Neural progenitor cell (in vitro differentiated cells): ENCODE results near the gene SLC22A5. TPM values are rescaled to one million over a fixed set of nuclear protein-coding genes. Genes with fewer than 3 reads are reported as not detected.

ENCODE experiments used
- DNase-seq: peaks from one replicate; pipeline ENCODE4 v3.0.0-alpha.2; 2016; ENCODE audit warnings: low spot score
- H2AFZ ChIP-seq: fragments of 200-600 bp; sonication (generic); replicated peaks from 2 replicates; pipeline ENCODE4 v1.6.1; 2016; ENCODE audit warnings: antibody characterized with exemption
- H3F3A ChIP-seq: fragments of 200-600 bp; sonication (generic); 2 replicates; pipeline ENCODE4 v1.6.1; 2016; ENCODE audit warnings: antibody characterized with exemption, low read depth
- H3K27ac ChIP-seq: fragments of 200-600 bp; sonication (generic); 2 replicates; pipeline ENCODE4 v1.5.1; 2016; ENCODE audit warnings: mild to moderate bottlenecking
- H3K27me3 ChIP-seq: fragments of 200-600 bp; sonication (generic); 2 replicates; pipeline ENCODE4 v1.6.1; 2016; ENCODE audit warnings: mild to moderate bottlenecking, moderate library complexity
- H3K36me3 ChIP-seq: fragments of 200-600 bp; sonication (generic); 2 replicates; pipeline ENCODE4 v1.5.1; 2016
- H3K4me1 ChIP-seq: fragments of 200-600 bp; sonication (generic); 2 replicates; pipeline ENCODE4 v1.6.1; 2016; ENCODE audit warnings: mixed run types
- H3K4me2 ChIP-seq: fragments of 200-600 bp; sonication (generic); 2 replicates; pipeline ENCODE4 v1.6.1; 2016
- H3K4me3 ChIP-seq: fragments of 200-600 bp; sonication (generic); 2 replicates; pipeline ENCODE4 v1.5.1; 2016
- H3K79me2 ChIP-seq: fragments of 200-600 bp; sonication (generic); 2 replicates; pipeline ENCODE4 v1.6.1; 2016; ENCODE audit warnings: low read depth
- H3K9ac ChIP-seq: fragments of 200-600 bp; sonication (generic); 2 replicates; pipeline ENCODE4 v1.6.1; 2016
- H3K9me3 ChIP-seq: fragments of 200-600 bp; sonication (generic); 2 replicates; pipeline ENCODE4 v1.5.1; 2016; ENCODE audit warnings: low read depth
- H4K20me1 ChIP-seq: fragments of 200-600 bp; sonication (generic); 2 replicates; pipeline ENCODE4 v1.6.1; 2016; ENCODE audit warnings: low read depth
- H3K27ac Mint-ChIP-seq: 3 replicates; pipeline ENCODE4 v1.8.0; 2021; ENCODE audit warnings: mixed read lengths
- H3K27me3 Mint-ChIP-seq: 2 replicates; pipeline ENCODE4 v1.8.0; 2022; ENCODE audit warnings: low read depth, mild to moderate bottlenecking, inconsistent platforms, moderate library complexity, mixed read lengths; ENCODE audit not compliant: insufficient read depth
- H3K36me3 Mint-ChIP-seq: 3 replicates; pipeline ENCODE4 v1.8.0; 2021; ENCODE audit warnings: mixed read lengths
- H3K4me1 Mint-ChIP-seq: 3 replicates; pipeline ENCODE4 v1.8.0; 2021; ENCODE audit warnings: mixed read lengths
- H3K4me3 Mint-ChIP-seq: 3 replicates; pipeline ENCODE4 v1.8.0; 2021; ENCODE audit warnings: mild to moderate bottlenecking, moderate library complexity, mixed read lengths
- H3K9me3 Mint-ChIP-seq: 3 replicates; pipeline ENCODE4 v1.8.0; 2020; ENCODE audit warnings: mixed read lengths
- EZH2 ChIP-seq: fragments of 200-600 bp; sonication (generic); IDR thresholded peaks from 2 replicates; pipeline ENCODE4 v1.6.1; 2017; ENCODE audit warnings: antibody characterized with exemption, mild to moderate bottlenecking, moderate library complexity
- EZH2phosphoT487 ChIP-seq: fragments of 200-600 bp; sonication (generic); IDR thresholded peaks from 2 replicates; pipeline ENCODE4 v1.6.1; 2017; ENCODE audit warnings: antibody characterized with exemption
- total RNA-seq: library from RNA; depleted of rRNA; stranded (reverse); fragments of >200 nt; gene quantifications from 2 replicates; pipeline ENCODE4 v1.2.3, GENCODE V29; 2015; ENCODE audit warnings: low replicate concordance
- TF ChIP-seq, protein P1 (sequence below): fragments of 200-600 bp; sonication (generic); IDR thresholded peaks from 2 replicates; pipeline ENCODE4 v1.5.1; 2017; ENCODE audit warnings: antibody characterized with exemption, mild to moderate bottlenecking

The SLC22A5 gene
- total RNA-seq, 1 donor from 2014 or later = 3.1 TPM

DNA sequence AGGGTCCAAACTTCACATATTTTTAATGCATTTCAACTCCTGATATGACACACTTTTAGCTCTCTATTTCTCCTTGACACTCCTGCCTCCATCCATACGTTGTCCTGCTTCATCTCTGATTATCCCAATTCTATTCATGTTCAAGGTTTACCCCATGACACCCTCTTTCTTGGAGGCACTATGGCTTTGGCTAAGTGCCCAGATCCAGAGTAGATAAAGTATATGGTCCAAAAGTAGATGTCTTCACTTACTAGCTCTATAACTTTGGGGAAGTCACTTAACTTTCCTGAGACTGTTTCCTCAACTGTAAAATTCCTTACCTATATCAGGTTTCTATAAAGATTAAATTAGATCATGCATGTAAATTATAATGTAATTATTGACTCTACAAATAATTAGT, 36.1 kb downstream of the SLC22A5 start:
- Histone ChIP-seq H3K36me3 (no peaks in the 10 kb centered on the region), H3K4me1 (peaks cover 4% of the 10 kb centered on the region), H3K79me2 (no peaks in the 10 kb centered on the region), H3K27me3 (peaks cover 9% of the 10 kb centered on the region), H3F3A (peaks cover 14% of the 10 kb centered on the region), H3K9me3 (no peaks in the 10 kb centered on the region), H2AFZ (no peak overlapping the region), H3K4me2 (no peak overlapping the region), H3K4me3 (no peak overlapping the region), H3K9ac (no peak overlapping the region), H4K20me1 (no peaks in the 10 kb centered on the region), H3K27ac (no peak overlapping the region)
- peaks cover 5% of the 10 kb centered on the region for H3K27me3 Mint-ChIP-seq
- H3K4me1 Mint-ChIP-seq = no peaks in the 10 kb centered on the region
- H3K36me3 Mint-ChIP-seq = no peaks in the 10 kb centered on the region
- no peak for TF ChIP-seq EZH2phosphoT487
- H3K9me3 Mint-ChIP-seq = peaks cover 10% of the 10 kb centered on the region
- H3K27ac Mint-ChIP-seq = no peak overlapping the region
- H3K4me3 Mint-ChIP-seq = no peak overlapping the region
- no peak for DNase-seq

DNA sequence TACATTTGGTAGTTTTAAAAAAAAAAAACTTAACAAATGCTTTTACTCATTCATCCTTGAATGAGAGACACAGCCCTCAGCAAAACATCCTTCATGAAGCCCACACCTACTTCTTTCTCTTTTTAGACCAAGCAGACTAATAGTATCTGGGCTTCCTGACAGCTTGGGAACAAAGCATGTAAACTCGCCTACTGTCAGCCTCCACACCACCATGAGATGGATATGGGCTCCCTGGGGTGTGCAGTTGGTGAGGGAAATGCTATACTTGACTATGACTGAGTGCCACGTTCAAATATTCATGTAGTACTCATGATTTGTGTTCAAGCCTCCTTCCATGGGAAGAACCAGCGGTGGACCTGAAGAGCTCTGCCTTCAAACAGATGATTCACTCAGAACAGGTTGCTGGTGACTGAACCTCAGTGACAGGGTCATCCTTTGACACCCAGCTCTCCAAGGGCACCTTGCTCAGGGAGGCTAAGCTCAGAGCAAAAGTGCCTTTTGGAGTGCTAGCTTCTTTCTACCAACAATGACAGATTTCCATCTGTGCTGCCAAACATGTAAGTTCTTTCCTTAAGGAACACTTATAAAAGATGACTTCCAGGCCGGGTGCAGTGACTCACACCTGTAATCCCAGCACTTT, 36.8 kb downstream of the SLC22A5 start:
- peaks cover 19% of the 10 kb centered on the region for H3F3A ChIP-seq
- no peak overlapping the region for H3K4me3 ChIP-seq
- no peak overlapping the region for H3K4me2 ChIP-seq
- Mint-ChIP-seq H3K27ac (no peak overlapping the region), H3K27me3 (peaks cover 5% of the 10 kb centered on the region), H3K4me3 (no peak overlapping the region), H3K9me3 (peaks cover 10% of the 10 kb centered on the region), H3K4me1 (peaks cover 1% of the 10 kb centered on the region), H3K36me3 (no peaks in the 10 kb centered on the region)
- no peak for DNase-seq
- TF ChIP-seq EZH2 = no peak
- no peak for TF ChIP-seq EZH2phosphoT487
- TF ChIP-seq, protein P1, sequence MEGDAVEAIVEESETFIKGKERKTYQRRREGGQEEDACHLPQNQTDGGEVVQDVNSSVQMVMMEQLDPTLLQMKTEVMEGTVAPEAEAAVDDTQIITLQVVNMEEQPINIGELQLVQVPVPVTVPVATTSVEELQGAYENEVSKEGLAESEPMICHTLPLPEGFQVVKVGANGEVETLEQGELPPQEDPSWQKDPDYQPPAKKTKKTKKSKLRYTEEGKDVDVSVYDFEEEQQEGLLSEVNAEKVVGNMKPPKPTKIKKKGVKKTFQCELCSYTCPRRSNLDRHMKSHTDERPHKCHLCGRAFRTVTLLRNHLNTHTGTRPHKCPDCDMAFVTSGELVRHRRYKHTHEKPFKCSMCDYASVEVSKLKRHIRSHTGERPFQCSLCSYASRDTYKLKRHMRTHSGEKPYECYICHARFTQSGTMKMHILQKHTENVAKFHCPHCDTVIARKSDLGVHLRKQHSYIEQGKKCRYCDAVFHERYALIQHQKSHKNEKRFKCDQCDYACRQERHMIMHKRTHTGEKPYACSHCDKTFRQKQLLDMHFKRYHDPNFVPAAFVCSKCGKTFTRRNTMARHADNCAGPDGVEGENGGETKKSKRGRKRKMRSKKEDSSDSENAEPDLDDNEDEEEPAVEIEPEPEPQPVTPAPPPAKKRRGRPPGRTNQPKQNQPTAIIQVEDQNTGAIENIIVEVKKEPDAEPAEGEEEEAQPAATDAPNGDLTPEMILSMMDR = no peak
- H3K4me1 ChIP-seq = peaks cover 4% of the 10 kb centered on the region
- H3K27me3 ChIP-seq = peaks cover 9% of the 10 kb centered on the region
- H3K27ac ChIP-seq = no peak overlapping the region
- no peaks in the 10 kb centered on the region for H4K20me1 ChIP-seq
- H2AFZ ChIP-seq = no peak overlapping the region
- H3K79me2 ChIP-seq = no peaks in the 10 kb centered on the region
- no peaks in the 10 kb centered on the region for H3K36me3 ChIP-seq
- no peak overlapping the region for H3K9ac ChIP-seq
- H3K9me3 ChIP-seq = no peaks in the 10 kb centered on the region

DNA sequence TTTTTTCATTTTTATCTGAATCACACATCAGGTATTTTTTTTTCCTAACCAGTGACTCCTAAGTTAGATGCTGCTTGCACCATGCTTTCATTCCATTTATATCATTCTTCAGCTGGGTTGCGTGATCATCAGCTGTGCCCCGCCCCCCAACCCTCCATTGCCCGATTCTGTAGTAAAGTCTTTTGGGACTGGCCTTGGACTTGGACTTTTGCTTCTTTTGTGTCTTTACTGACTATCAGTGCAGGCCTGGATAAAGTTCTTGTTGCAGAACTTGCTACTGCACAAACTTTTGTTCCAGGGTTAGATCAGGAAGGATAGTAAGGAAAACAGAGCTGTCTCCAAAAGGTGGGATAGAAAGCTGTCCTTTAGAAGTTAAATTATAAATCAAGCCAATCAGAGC, 38.5 kb downstream of the SLC22A5 start:
- Histone ChIP-seq H2AFZ (no peak overlapping the region), H3K79me2 (no peaks in the 10 kb centered on the region), H3K4me1 (peaks cover 4% of the 10 kb centered on the region), H3K4me2 (no peak overlapping the region), H3F3A (peaks cover 19% of the 10 kb centered on the region), H3K27me3 (peaks cover 9% of the 10 kb centered on the region), H3K4me3 (no peak overlapping the region), H3K36me3 (no peaks in the 10 kb centered on the region), H4K20me1 (no peaks in the 10 kb centered on the region), H3K27ac (no peak overlapping the region), H3K9ac (no peak overlapping the region), H3K9me3 (no peaks in the 10 kb centered on the region)
- H3K9me3 Mint-ChIP-seq = peaks cover 5% of the 10 kb centered on the region
- no peaks in the 10 kb centered on the region for H3K36me3 Mint-ChIP-seq
- no peak for DNase-seq
- H3K4me1 Mint-ChIP-seq = peaks cover 4% of the 10 kb centered on the region
- H3K4me3 Mint-ChIP-seq = no peak overlapping the region
- H3K27ac Mint-ChIP-seq = no peak overlapping the region
- H3K27me3 Mint-ChIP-seq = peaks cover 5% of the 10 kb centered on the region
- no peak for TF ChIP-seq EZH2phosphoT487
- TF ChIP-seq EZH2 = no peak
- TF ChIP-seq, protein P1 = no peak

DNA sequence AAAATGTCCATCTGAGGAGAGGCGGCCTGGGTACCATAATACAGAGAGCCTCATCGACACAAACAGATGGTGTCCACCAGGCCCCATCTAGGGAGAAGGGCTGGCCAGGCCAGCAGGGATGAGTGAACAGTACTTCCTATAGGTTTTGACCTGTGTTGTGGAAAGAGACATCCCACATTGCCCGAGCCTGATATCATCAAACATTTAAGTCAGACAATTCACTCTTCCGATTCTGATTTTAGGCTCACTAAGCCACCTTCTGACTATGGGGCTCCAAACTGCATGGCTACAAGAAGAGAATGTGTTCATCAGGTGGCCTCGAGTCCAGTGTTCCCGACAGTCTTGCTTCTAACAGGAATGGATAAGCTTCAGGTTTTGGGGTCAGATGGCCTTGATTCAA, 38.9 kb downstream of the SLC22A5 start:
- no peak overlapping the region for H3K4me3 Mint-ChIP-seq
- H3K27me3 Mint-ChIP-seq = peaks cover 5% of the 10 kb centered on the region

More for the DNA sequence above, 38.9 kb downstream of the SLC22A5 start:
- Mint-ChIP-seq H3K36me3 (no peaks in the 10 kb centered on the region), H3K27ac (no peak overlapping the region), H3K9me3 (peaks cover 3% of the 10 kb centered on the region), H3K4me1 (peaks cover 4% of the 10 kb centered on the region)
- no peaks in the 10 kb centered on the region for H3K9me3 ChIP-seq
- H3K79me2 ChIP-seq = no peaks in the 10 kb centered on the region
- H2AFZ ChIP-seq = no peak overlapping the region
- H3K27me3 ChIP-seq = peaks cover 9% of the 10 kb centered on the region
- no peak overlapping the region for H3K4me3 ChIP-seq
- peaks cover 4% of the 10 kb centered on the region for H3K4me1 ChIP-seq
- peaks cover 19% of the 10 kb centered on the region for H3F3A ChIP-seq
- H3K9ac ChIP-seq = no peak overlapping the region
- H4K20me1 ChIP-seq = no peaks in the 10 kb centered on the region
- TF ChIP-seq, protein P1 = no peak
- TF ChIP-seq EZH2phosphoT487 = no peak
- H3K27ac ChIP-seq = no peak overlapping the region
- no peaks in the 10 kb centered on the region for H3K36me3 ChIP-seq
- no peak for DNase-seq
- H3K4me2 ChIP-seq = no peak overlapping the region
